Small intestine (tissue), 7 donors: ENCODE measurements around the gene TLE3. TPM values are rescaled to one million over a fixed set of nuclear protein-coding genes. Genes with fewer than 3 reads are reported as not detected.

Experiments
- DNase-seq, 2 donors: peaks; one replicate each; pipeline versions ENCODE4 v3.0.0 to v3.0.0-alpha.2; 2013
- FAIRE-seq: peaks from 2 replicates; lab custom pipeline; 2012; peaks lifted over from hg19 to GRCh38; lab: Jason Lieb, UNC
- H3K27ac ChIP-seq, 3 donors: one replicate each; pipeline ENCODE4 v1.5.1; 2013; ENCODE audit warnings: low read length in 2 of 3, mild to moderate bottlenecking in 2 of 3, control low read depth in 1 of 3, inconsistent platforms in 1 of 3, low read depth in 1 of 3, moderate library complexity in 1 of 3
- H3K27me3 ChIP-seq, 3 donors: one replicate each; pipeline ENCODE4 v1.6.1; 2013; ENCODE audit warnings: low read length in 3 of 3, inconsistent platforms in 1 of 3; ENCODE audit not compliant: control insufficient read depth in 3 of 3, insufficient read depth in 3 of 3
- H3K36me3 ChIP-seq, 3 donors: one replicate each; pipeline ENCODE4 v1.6.1; 2013; ENCODE audit warnings: low read length in 3 of 3, inconsistent platforms in 1 of 3, low read depth in 1 of 3, mild to moderate bottlenecking in 1 of 3, moderate library complexity in 1 of 3; ENCODE audit not compliant: control insufficient read depth in 3 of 3, insufficient read depth in 2 of 3
- H3K4me1 ChIP-seq, 3 donors: one replicate each; pipeline ENCODE4 v1.6.1; 2013; ENCODE audit warnings: low read length in 2 of 3, inconsistent platforms in 1 of 3, low read depth in 1 of 3, mild to moderate bottlenecking in 1 of 3, moderate library complexity in 1 of 3; ENCODE audit not compliant: control insufficient read depth in 3 of 3, insufficient read depth in 2 of 3
- H3K4me3 ChIP-seq, 3 donors: one replicate each; pipeline ENCODE4 v1.5.1; 2013; ENCODE audit warnings: low read length in 3 of 3, control low read depth in 1 of 3, inconsistent platforms in 1 of 3, low read depth in 1 of 3, mild to moderate bottlenecking in 1 of 3, moderate library complexity in 1 of 3
- H3K9me3 ChIP-seq, 2 donors: one replicate each; pipeline ENCODE4 v1.6.1; 2013; ENCODE audit warnings: low read depth in 1 of 2, low read length in 1 of 2; ENCODE audit not compliant: control insufficient read depth in 2 of 2, insufficient read depth in 1 of 2
- WGBS, 3 donors: extraction: QIAGEN DNeasy Blood & Tissue Kit; methylation state at CpG; one replicate each; pipeline ENCODE4 v1.1.7; 2013; 5-methylcytosine and 5-hydroxymethylcytosine counted together
- polyA plus RNA-seq, 4 donors: library from polyadenylated mRNA; stranded (reverse) in 3 of 4; unstranded in 1 of 4; fragments of 200-250 nt in 3 of 4; fragments of 120-200 nt in 1 of 4; gene quantifications; one replicate each; pipeline versions ENCODE4 v1.2.1 to v1.2.3, GENCODE V29; 2013
- donor health status: healthy with polysubstance abuse.
- donor health status: control.
- donor health status: control.
- donor health status: Bipolar disorder and iron deficiency.
- donor health status: healthy.

The TLE3 gene
- polyA plus RNA-seq, 4 donors, result 14.3 to 51.1 (median 18.4) TPM

DNA sequence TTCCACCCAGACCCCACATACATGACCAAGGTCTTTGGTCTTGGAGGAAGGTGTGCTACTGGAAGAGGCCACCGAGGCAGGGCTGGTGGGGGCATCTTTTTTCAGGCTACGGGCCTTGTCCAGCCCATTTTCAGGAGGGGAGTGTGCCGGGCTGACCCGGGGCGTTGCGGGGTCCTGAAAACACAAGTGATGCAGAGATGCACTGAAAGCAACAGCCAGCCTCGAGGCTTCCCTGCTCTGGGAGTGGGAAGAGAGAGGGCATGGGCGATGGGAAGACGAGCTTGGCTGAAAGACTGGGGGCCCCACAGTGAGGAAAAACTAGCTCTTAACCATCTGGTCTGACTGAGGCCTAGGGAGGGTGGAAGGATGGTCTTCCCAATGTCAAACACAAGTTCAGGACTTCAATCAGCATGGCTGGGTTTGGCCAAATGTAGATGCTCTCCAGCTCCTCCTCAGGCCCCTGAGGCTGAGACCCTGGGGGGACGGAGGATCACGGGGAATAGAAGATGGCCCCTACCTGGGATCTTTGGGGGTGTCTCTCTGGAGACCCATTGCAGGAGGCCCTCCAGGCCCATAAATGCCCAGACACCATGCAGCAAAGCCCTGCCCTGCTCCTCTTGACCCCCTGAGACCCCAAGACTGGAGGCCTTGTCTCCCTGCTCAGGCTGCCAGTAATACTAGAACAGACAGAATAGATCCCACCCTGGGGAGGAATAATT, 38.9 kb downstream of the TLE3 start:
- DNase-seq (no peak), FAIRE-seq (no peak)
- H3K4me3 ChIP-seq, result no peak overlapping the region
- no peaks in the 10 kb centered on the region for H3K27me3 ChIP-seq
- H3K9me3 ChIP-seq, result no peaks in the 10 kb centered on the region
- peaks cover 24 to 99% (median 52%) of the 10 kb centered on the region in 3 donors for H3K36me3 ChIP-seq
- H3K4me1 ChIP-seq, result peaks cover 0 to 28% (median 3%) of the 10 kb centered on the region in 3 donors
- H3K27ac ChIP-seq, result no peak overlapping the region
- 96 to 98% (median 97%) methylated on average over 11 of the region's 11 CpGs for WGBS, 3 donors

DNA sequence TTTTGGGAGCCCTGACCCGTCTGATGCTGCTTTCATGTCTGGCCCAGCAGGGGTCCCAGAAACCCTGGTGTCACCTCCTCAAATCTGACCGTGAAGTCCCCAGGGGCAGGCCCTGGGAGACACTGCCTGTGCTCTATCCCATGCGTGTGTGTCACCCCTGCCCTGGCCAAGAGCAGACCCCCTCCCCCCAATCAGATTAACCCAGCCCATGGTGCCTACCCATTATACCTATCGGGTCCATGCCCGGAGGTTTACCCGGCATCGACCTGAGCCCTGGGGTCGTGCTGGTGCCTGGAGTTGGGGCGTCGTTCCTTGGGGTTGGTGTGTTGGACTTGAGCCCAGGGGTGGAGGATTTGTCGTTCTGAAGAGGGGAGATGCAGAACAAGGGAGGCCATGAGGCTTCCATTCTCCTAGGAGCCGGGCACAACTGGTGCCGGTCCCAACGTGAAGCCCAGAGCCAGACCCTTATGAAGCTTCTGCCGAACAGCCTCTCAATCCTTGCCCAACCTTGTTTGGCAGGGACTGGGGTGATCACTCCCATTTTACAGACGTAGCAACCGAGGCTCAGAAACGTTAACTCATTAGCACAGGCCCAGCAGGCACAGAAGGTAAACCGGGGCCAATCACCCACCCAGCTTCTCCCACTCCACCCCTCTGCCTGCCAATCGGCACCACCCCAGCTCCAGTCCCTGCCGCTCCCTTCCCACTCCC, 39.6 kb downstream of the TLE3 start:
- 89 to 93% (median 92%) methylated on average over 21 of the region's 21 CpGs for WGBS, 3 donors
- Histone ChIP-seq H3K36me3 (peaks cover 18 to 100% (median 58%) of the 10 kb centered on the region in 3 donors), H3K4me3 (no peak overlapping the region), H3K27ac (no peak overlapping the region), H3K9me3 (no peaks in the 10 kb centered on the region), H3K27me3 (no peaks in the 10 kb centered on the region), H3K4me1 (peaks cover 0 to 21% (median 3%) of the 10 kb centered on the region in 3 donors)
- no peak for DNase-seq
- FAIRE-seq, result no peak

DNA sequence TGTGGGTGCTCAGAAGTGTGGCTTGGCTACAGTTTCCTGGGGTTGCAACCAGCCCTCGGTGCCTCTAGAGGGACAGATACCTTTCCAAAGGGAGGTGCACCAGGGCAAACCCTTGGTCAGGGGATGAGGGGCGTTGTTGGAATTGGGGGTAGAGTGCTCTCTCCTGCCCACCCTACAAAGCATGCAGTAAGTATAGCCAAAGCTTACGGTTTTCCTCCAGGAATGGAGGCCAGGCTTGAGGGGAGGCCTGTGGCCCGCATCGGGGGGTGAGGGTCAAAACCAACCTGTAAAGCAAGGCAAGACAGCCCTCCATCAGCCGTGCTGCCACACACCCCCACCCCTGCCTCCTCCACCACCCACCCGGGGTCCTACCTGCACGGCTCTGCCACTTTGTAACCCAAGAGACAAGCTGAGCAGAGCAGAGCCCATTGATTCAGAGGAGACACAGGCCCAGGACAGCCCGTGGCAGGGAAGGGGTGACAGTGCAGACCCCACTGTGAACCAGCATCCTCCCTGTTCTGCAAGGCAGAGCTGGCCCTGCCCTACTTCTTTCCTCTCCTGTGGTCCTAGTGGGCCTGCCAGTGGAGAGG, 41.5 kb downstream of the TLE3 start:
- no peaks in the 10 kb centered on the region for H3K9me3 ChIP-seq
- no peak overlapping the region for H3K4me3 ChIP-seq
- FAIRE-seq (no peak), DNase-seq (no peak)
- WGBS, 3 donors, result 92 to 93% (median 92%) methylated on average over 6 to 9 of the region's 9 CpGs
- H3K36me3 ChIP-seq, result peaks cover 17 to 97% (median 74%) of the 10 kb centered on the region in 3 donors
- no peaks in the 10 kb centered on the region for H3K27me3 ChIP-seq
- peaks cover 0 to 4% (median 0%) of the 10 kb centered on the region in 3 donors for H3K4me1 ChIP-seq
- H3K27ac ChIP-seq, result no peak overlapping the region

DNA sequence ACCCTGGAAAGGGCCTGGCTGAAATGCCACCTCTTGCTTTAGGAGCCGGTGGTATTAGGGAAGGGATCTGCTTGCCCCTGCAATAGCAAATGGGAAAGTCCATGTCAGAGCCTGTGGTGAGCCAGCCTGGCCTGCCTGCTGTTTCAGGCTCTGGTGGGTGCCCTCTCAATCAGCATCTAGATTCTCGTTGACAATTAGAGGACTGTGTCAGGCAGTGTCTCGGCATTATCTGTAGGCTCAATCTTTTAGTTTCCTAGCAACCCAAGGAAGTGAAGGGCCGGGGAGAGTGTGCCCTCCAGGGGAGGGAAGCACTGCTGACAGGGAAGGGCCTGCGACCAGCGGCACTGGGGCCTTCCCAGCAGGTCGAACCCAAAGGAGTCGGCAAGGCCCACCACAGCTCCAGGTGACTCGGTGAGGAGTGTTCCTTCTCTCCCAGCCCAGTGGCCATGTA, 42.1 kb downstream of the TLE3 start:
- H3K4me3 ChIP-seq, result no peak overlapping the region
- FAIRE-seq, result no peak
- peaks cover 17 to 97% (median 75%) of the 10 kb centered on the region in 3 donors for H3K36me3 ChIP-seq
- DNase-seq, result no peak
- H3K27ac ChIP-seq, result no peak overlapping the region
- WGBS, 3 donors, result 76 to 82% (median 81%) methylated on average over 9 of the region's 9 CpGs
- H3K4me1 ChIP-seq, result no peaks in the 10 kb centered on the region
- H3K27me3 ChIP-seq, result no peaks in the 10 kb centered on the region
- H3K9me3 ChIP-seq, result no peaks in the 10 kb centered on the region

DNA sequence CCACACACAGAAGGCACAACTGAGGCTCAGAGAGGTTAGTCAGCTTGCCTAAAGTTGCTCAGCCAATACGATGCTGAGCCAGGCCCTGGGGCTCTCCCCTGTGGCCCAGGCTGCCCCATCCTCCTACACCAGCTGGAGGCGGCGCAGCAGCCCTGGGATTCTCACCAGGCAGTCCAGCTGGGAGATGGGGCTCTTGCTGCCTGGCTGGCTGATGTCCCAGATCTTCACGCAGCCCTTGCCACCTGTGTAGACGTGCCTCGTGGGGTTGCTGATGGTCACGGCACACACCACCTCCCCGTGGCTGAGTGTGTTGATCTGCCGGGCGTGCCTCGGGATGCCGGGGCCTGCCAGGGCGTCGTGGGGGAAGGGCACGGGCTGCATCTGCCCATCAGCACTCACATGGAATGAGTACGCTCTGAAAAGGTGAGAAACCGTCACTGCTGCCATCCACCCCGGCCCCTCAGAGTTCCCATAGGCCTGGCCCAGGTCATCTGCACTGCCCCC, 42.8 kb downstream of the TLE3 start:
- DNase-seq (no peak), FAIRE-seq (no peak)
- H3K27me3 ChIP-seq, result no peaks in the 10 kb centered on the region
- no peaks in the 10 kb centered on the region for H3K4me1 ChIP-seq
- H3K36me3 ChIP-seq, result peaks cover 17 to 97% (median 71%) of the 10 kb centered on the region in 3 donors
- no peak overlapping the region for H3K4me3 ChIP-seq
- H3K9me3 ChIP-seq, result no peaks in the 10 kb centered on the region
- H3K27ac ChIP-seq, result no peak overlapping the region
- 68 to 86% (median 84%) methylated on average over 18 of the region's 18 CpGs for whole genome bisulfite sequencing, 3 donors

DNA sequence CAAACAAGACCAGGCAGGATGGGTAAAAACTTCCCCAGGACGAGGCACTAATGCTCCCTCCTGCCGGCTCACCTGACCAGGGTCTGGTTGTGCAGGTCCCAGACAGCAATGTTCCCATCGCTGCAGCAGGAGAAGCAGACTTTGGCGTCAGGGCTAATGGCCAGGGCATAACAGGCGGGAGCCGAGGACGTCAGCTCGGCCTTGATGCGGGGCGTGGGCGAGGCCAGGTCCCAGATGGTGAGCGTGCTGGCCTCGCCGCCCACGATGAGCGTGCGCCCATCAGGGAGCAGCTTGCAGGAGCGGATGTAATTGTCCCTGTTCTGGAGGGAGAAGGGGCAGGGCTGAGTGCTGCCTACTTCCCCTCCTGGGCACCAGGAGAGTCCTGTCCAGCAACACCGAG, 43.4 kb downstream of the TLE3 start:
- H3K36me3 ChIP-seq, result peaks cover 15 to 97% (median 72%) of the 10 kb centered on the region in 3 donors
- no peak overlapping the region for H3K4me3 ChIP-seq
- WGBS, 3 donors, result 90 to 95% (median 93%) methylated on average over 18 to 19 of the region's 19 CpGs
- no peaks in the 10 kb centered on the region for H3K4me1 ChIP-seq
- H3K9me3 ChIP-seq, result no peaks in the 10 kb centered on the region
- FAIRE-seq (no peak), DNase-seq (no peak)
- no peaks in the 10 kb centered on the region for H3K27me3 ChIP-seq
- no peak overlapping the region for H3K27ac ChIP-seq

DNA sequence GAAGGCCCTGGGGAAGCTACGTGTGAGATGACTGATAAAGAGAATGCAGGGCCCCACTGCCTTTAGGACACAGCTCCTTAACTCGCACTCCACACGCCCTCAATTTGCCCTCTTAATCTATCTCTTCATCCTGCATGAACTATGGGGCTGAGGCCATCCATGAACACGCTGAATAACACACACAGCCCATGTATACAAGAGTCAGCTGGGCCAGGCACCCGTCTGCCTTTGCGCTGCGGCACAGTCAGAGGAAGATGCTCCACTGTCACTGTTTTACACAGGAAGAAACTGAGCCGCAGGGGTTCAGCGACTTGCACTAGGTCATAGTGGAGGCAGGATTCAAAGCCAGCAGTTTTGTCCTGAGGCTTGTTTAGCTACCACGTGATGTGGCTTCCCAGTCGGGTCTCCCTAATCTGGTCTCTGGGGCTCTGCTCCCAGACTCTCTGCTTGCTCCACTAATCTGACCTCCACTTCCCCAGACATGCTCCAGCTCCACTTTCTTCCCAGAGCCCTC, 43.9 kb downstream of the TLE3 start:
- DNase-seq, result peak in 1 of 2 donors; percentile 45
- H3K36me3 ChIP-seq, result peaks cover 13 to 96% (median 66%) of the 10 kb centered on the region in 3 donors
- no peak overlapping the region for H3K4me3 ChIP-seq
- WGBS, 3 donors, result 82 to 85% (median 83%) methylated on average over 11 of the region's 11 CpGs
- no peak overlapping the region for H3K27ac ChIP-seq
- no peak for FAIRE-seq
- no peaks in the 10 kb centered on the region for H3K4me1 ChIP-seq
- H3K9me3 ChIP-seq, result no peaks in the 10 kb centered on the region
- no peaks in the 10 kb centered on the region for H3K27me3 ChIP-seq
